ENCODE data around the gene AHCTF1.
"Not testable (repeated sequence)": the region's sequence is repeated elsewhere in the genome, so short reads cannot be mapped to it uniquely, and the experiment has no call there.

The AHCTF1 gene

DNA sequence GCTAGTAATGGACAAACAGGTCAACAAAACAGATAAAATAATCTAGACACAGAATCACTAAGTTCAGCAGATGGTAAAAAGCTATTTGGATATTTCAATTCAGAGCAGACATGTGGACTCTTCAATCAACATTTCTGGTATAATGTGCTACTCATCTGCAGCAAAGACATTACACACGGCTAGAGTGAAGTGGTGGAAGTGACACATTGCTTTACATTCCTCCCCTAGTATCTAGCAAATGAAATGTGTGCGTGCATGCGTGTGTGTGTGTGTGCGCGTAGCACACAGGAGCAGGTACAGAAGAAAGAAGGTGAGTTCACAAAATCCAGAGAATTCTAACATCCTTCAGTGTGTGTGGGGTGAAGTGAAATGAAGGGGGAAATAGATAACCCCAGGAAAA lies 8.3 kb downstream of the AHCTF1 start:
- DNase-seq (ENCODE audit: low read depth, low spot score) = no peak

DNA sequence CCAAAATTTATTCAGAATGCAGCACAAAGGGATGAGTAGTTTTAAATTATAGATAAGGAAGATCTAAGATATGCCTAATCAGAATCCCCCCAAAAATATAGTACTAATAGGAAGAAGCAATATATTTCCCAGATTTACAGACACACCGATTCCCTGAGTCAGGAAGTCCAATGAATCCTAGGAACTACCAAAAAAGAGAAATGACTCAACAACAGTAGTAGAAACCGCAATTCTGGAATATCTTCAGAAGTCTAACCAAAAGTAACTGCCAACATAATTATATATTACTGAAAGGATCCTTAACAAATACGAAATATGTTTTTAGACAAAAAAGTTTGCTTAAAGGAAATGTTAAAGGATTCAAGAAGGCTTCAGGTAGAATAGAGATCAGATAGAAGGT lies 10.3 kb downstream of the AHCTF1 start:
- no peak for DNase-seq (ENCODE audit: low read depth, low spot score)

DNA sequence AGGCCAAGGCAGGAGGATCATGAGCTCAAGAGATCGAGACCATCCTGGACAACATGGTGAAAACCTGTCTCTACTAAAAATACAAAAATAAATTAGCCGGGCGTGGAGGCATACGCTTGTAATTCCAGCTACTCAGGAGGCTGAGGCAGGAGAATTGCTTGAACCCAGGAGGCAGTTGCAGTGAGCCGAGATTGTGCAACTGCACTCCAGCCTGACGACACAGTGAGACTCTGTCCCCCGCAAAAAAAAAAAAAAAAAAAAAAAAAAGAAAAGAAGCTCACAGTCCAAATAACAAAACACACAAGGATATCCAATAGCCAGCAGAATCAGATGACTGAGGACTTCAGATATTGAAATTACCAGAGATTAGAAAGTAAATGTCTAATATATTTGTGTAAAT lies 11.8 kb downstream of the AHCTF1 start:
- DNase-seq (ENCODE audit: low read depth, low spot score) = no peak

- DNase-seq (ENCODE audit: low read depth, low spot score) = not testable (repeated sequence)
These were observed 15.5 kb downstream of the AHCTF1 start for GRCh38 chr1:246916026-246916923.

DNA sequence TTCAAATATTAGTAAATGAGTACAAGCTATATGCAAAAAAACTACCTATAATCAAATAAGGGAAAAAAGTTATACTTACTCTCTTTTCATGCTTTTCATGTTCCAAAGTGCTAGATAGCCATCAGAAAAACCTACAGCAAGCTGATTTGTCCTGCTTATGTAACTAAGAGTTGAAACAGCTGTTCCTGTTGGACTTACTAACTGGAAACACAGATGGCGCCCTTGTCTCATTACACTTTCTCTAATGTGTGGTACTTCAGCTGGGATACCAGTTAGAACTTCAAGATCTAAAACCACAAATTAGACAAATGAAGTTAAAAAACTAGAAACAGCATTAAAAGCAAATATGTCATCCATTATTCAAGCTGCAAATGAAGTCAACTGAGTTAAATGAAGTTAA lies 24.3 kb downstream of the AHCTF1 start:
- no peak for DNase-seq (ENCODE audit: low read depth, low spot score)

- DNase-seq (ENCODE audit: low read depth, low spot score) = no peak
These were observed 24.9 kb downstream of the AHCTF1 start for GRCh38 chr1:246906833-246907232.

- DNase-seq (ENCODE audit: low read depth, low spot score) = no peak
These were observed 29.9 kb downstream of the AHCTF1 start for GRCh38 chr1:246901874-246902273.

GRCh38 chr1:246897302-246897701 lies 34.4 kb downstream of the AHCTF1 start:
- no peak for DNase-seq (ENCODE audit: low read depth, low spot score)

DNA sequence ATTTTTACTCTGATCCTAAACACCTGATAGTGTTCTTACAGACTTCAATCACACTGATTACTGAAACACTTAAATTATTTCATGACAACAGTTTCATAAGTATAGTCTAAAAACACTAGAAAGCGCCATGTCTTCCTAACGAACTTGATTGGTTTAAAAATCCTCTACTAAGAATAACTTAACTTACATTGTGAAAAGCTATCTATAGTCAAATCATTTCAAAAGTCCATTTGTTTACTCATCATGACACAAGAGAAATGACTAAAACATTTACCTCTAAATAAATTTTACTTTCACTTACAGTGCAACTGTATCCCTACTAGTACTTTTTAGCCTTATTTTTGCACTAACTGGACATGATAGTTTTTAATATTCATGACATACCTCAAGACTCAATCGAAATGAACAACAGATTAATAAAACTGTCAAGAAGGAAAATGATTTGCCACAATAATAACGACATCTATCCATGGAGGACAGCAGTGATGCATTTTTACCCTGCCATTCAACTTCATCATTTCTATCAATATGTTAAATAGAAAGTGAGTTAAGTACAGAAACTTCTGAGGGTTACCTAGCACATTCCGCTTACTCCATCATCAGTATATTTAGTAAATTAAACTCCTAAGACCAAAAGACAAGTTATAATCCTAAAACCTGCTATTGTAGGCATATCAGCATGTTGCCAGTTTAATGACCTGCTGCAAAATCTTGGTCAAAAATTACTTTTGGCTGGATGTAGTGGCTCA lies 38.4 kb downstream of the AHCTF1 start:
- no peak for DNase-seq (ENCODE audit: low read depth, low spot score)

DNA sequence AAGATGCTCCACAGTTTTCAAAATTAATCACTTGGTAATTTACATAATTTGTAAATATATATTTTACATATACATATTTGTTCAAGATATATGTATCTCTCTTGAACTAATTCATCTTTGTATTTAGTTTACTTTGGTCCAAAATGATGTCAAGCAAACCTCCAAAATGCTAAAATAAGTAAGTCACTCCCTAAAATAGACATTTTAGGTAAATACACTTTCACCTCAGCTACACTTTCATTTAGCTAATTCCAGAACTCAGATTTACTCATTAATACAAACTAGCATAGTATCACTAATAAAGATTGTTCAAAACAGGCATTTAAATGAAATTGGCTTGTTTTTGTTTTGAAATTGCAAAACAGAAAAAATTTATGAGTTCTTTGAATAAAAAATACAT lies 40.6 kb downstream of the AHCTF1 start:
- no peak for DNase-seq (ENCODE audit: low read depth, low spot score)

DNA sequence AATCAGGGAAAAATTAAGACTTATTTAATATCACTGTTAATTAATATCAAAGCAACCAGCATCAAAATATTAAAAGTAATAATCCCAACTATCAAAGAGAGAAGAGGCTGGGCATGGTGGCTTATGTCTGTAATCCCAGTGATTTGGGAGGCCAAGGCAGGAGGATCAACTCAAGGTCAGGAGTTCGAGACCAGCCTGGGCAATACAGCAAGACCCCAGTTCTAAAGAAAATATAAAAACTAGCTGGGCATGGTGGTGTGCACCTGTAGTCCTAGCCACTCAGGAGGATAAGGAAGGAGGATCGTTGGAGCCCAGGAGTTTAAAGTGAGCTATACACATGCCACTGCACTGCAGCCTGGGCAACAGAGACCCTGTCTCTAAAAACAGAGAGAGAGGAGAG lies 43.2 kb downstream of the AHCTF1 start:
- no peak for DNase-seq (ENCODE audit: low read depth, low spot score)

DNA sequence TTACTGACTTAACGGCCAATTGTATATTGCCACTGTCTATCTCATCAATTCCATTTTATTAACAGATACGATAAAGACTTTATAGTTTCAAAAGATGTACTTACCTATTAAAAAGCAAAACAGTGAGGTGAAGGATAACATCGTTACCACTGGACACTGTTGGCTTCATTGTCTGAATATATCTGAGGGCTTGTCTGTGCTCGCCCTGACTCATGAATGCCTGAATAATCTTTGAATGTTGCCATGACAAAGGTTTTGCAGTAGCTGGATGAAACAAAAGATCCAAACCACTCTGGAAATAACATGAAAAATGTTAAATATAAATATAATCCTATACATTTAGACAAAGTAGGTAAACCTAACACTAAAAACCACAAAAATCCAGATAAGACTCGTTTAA lies 46.4 kb downstream of the AHCTF1 start:
- DNase-seq (ENCODE audit: low read depth, low spot score) = not testable (repeated sequence)

GRCh38 chr1:246878551-246878950 lies 53.2 kb downstream of the AHCTF1 start:
- DNase-seq (ENCODE audit: low read depth, low spot score) = no peak

DNA sequence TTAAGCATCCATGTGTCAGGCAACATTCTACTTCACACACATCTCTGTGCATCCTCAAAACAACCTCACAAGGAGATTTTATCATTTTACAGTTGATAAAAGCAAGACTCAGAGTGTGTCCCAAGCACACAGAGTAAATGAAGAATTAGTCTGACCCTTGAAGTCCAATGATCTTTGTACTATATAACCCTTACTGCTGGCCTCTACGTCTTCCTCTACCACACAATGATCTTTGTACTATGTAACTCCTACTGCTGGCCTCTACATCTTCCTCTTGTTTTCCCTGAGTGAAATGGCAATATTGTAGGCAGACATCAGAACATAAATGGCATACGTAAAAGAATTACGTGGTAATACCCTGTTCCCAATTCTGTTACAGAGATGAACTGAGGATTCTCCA lies 55.3 kb downstream of the AHCTF1 start:
- no peak for DNase-seq (ENCODE audit: low read depth, low spot score)

DNA sequence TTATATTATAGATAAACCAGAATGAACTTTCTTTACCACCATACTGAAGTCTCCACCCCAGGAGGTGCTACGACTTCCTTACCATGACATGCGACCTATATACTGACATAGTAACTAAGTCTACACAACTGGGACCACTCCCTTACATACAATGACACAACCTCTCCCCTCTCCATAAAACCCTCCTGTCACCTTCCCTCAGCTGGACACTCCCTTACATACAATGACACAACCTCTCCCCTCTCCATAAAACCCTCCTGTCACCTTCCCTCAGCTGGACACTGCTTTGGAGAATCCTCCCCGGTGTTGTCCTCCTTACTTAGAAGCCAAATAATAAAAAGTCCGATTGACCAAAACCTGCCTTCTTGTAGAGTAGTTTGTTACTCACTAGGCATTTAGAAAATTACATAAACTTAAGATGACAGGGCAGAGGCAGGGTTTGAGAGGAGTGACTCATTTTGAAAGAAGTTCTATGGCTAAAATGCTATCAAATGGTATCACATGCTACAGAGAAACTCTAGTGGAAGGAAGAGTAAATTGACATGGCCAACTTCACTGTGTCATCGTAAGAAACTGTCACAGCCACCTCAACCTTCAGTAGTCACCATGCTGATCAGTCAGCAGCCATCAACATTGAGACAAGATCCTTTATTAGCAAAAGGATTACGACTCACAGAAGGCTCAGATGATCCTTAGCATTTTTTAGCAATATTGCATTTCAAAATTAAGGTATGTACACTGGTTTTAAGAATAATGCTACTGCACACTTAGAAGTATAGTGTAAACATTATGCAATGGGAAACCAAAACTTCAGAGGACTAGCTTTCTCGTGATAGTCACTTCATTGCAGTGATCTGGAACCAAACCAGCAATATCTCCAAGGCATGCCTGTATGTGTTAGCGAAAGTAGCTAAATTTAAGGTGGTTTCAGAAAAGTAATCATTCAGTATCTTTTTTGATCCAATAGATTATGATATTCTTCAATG lies 56.4 kb downstream of the AHCTF1 start:
- no peak for DNase-seq (ENCODE audit: low read depth, low spot score)

- DNase-seq (ENCODE audit: low read depth, low spot score) = no peak
These were observed 65.8 kb downstream of the AHCTF1 start for GRCh38 chr1:246865921-246866320.

DNA sequence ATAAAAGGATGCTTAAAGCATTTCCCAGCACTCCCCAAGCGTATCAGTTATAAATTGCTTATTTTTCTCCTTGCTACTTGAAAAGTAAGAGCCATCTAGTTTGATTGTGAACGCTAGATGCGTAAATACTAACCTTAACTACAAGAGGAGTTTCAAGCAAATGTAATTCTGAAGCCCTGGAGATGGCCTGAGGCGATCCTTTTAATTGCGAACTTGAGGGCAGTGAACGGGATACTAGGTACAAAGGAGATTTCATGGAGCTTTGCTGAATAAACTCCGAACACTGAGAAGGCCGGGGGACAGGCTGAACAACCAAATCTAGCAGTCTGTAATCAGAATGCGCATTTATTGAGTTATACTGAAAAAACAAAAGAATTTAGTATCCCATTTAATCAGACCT lies 68.0 kb downstream of the AHCTF1 start:
- DNase-seq (ENCODE audit: low read depth, low spot score) = not testable (repeated sequence)

GRCh38 chr1:246860401-246860800 lies 71.3 kb downstream of the AHCTF1 start:
- no peak for DNase-seq (ENCODE audit: low read depth, low spot score)

GRCh38 chr1:246856371-246856770 lies 75.4 kb downstream of the AHCTF1 start:
- DNase-seq (ENCODE audit: low read depth, low spot score) = no peak

- not testable (repeated sequence) for DNase-seq (ENCODE audit: low read depth, low spot score)
These were observed 81.1 kb downstream of the AHCTF1 start for GRCh38 chr1:246850640-246851039.

DNA sequence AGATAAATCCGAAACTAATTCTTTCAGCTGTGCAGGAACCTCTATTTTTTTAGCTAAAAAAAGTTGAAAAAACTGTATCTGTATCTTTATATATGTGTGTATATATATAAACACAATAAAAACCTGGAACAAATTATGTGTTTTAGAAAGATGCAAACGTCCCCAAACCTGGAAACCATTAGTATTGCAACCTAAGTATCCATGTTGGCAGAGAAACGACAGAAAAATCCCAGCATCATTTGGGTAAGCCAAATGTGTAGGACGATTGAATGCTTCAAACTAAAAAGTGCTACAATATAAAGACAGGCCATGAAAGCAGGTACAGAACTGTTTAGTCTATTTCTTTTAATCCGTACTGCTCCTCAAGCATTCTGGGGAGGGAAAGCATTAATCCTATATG lies 87.9 kb downstream of the AHCTF1 start:
- no peak for DNase-seq (ENCODE audit: low read depth, low spot score)

- not testable (repeated sequence) for DNase-seq (ENCODE audit: low read depth, low spot score)
These were observed 91.0 kb downstream of the AHCTF1 start for GRCh38 chr1:246840761-246841160.
